GM23338 (cell line): ENCODE results near the gene EDEM1. TPM values are rescaled to one million over a fixed set of nuclear protein-coding genes. Genes with fewer than 3 reads are reported as not detected.

Experiments
- ATAC-seq: fragments of 200-7000 bp; cut with Tn5 transposase; 3 replicates; pipeline ENCODE4 v1.9.1; 2020
- DNase-seq: peaks from one replicate; pipeline ENCODE4 v3.0.0-alpha.2; 2015; ENCODE audit warnings: low spot score
- H2AFZ ChIP-seq: fragments of 200-600 bp; sonication (generic); 2 replicates; pipeline ENCODE4 v1.8.0; 2016; ENCODE audit warnings: antibody characterized with exemption, mild to moderate bottlenecking, moderate library complexity
- H3F3A ChIP-seq: fragments of 200-600 bp; sonication (generic); replicated peaks from 2 replicates; pipeline ENCODE4 v1.8.0; 2017; ENCODE audit warnings: antibody characterized with exemption, mixed run types, low read depth
- H3K27ac ChIP-seq: fragments of 200-600 bp; sonication (generic); 2 replicates; pipeline ENCODE4 v1.6.1; 2016; ENCODE audit warnings: low read depth
- H3K27me3 ChIP-seq: fragments of 200-600 bp; sonication (generic); 2 replicates; pipeline ENCODE4 v1.8.0; 2016; ENCODE audit warnings: mild to moderate bottlenecking, mixed run types, moderate library complexity; ENCODE audit not compliant: insufficient read depth
- H3K36me3 ChIP-seq: fragments of 200-600 bp; sonication (generic); 2 replicates; pipeline ENCODE4 v1.8.0; 2016; ENCODE audit warnings: mild to moderate bottlenecking; ENCODE audit not compliant: insufficient read depth
- H3K4me1 ChIP-seq: fragments of 200-600 bp; sonication (generic); 2 replicates; pipeline ENCODE4 v1.8.0; 2016; ENCODE audit warnings: mild to moderate bottlenecking, moderate library complexity; ENCODE audit not compliant: insufficient read depth
- H3K4me2 ChIP-seq: fragments of 200-600 bp; sonication (generic); 2 replicates; pipeline ENCODE4 v1.7.1; 2017; ENCODE audit warnings: mixed run types
- H3K4me3 ChIP-seq: fragments of 200-600 bp; sonication (generic); 2 replicates; pipeline ENCODE4 v1.6.1; 2016; ENCODE audit warnings: mixed run types
- H3K79me2 ChIP-seq: fragments of 200-600 bp; sonication (generic); replicated peaks from 2 replicates; pipeline ENCODE4 v1.8.0; 2017; ENCODE audit warnings: mild to moderate bottlenecking; ENCODE audit not compliant: insufficient read depth
- H3K9me2 ChIP-seq: fragments of 200-600 bp; sonication (generic); 2 replicates; pipeline ENCODE4 v1.8.0; 2017; ENCODE audit not compliant: insufficient read depth
- H4K20me1 ChIP-seq: fragments of 200-600 bp; sonication (generic); replicated peaks from 2 replicates; pipeline ENCODE4 v1.8.0; 2017; ENCODE audit warnings: mild to moderate bottlenecking; ENCODE audit not compliant: insufficient read depth
- H3K27ac Mint-ChIP-seq: 2 replicates; pipeline ENCODE4 v1.8.0; 2020; ENCODE audit warnings: inconsistent platforms, mild to moderate bottlenecking, moderate library complexity, mixed read lengths
- H3K27me3 Mint-ChIP-seq: 3 replicates; pipeline ENCODE4 v1.8.0; 2022; ENCODE audit warnings: low read depth, mild to moderate bottlenecking, moderate library complexity, mixed read lengths, inconsistent platforms; ENCODE audit not compliant: insufficient read depth, poor library complexity
- H3K36me3 Mint-ChIP-seq: 3 replicates; pipeline ENCODE4 v1.8.0; 2021; ENCODE audit warnings: low read depth, mild to moderate bottlenecking, inconsistent platforms, moderate library complexity, mixed read lengths
- H3K4me1 Mint-ChIP-seq: 3 replicates; pipeline ENCODE4 v1.8.0; 2020; ENCODE audit warnings: mild to moderate bottlenecking, inconsistent platforms, mixed read lengths
- H3K4me3 Mint-ChIP-seq: 3 replicates; pipeline ENCODE4 v1.8.0; 2021; ENCODE audit warnings: moderate library complexity, mild to moderate bottlenecking, inconsistent platforms, mixed read lengths
- H3K9me3 Mint-ChIP-seq: 3 replicates; pipeline ENCODE4 v1.8.0; 2020; ENCODE audit warnings: moderate library complexity, mild to moderate bottlenecking, inconsistent platforms, mixed read lengths
- CREB1 ChIP-seq: fragments of 250-450 bp; sonication (Bioruptor Pico); IDR thresholded peaks from 2 replicates; pipeline ENCODE4 v1.5.0; 2020; ENCODE audit warnings: low read depth, mild to moderate bottlenecking, moderate library complexity
- EZH2 ChIP-seq: fragments of 200-600 bp; sonication (generic); IDR thresholded peaks from one replicate; pipeline ENCODE4 v1.8.0; 2017; ENCODE audit warnings: antibody characterized with exemption, mild to moderate bottlenecking, low read depth; ENCODE audit not compliant: unreplicated experiment
- JUNB ChIP-seq: IDR thresholded peaks from one replicate; pipeline ENCODE4 v1.6.1; 2016; ENCODE audit warnings: antibody characterized with exemption; ENCODE audit not compliant: unreplicated experiment
- NANOG ChIP-seq: IDR thresholded peaks from 2 replicates; pipeline ENCODE4 v1.6.1; 2016; ENCODE audit warnings: antibody characterized with exemption, borderline replicate concordance
- POLR2AphosphoS5 ChIP-seq: IDR thresholded peaks from 2 replicates; pipeline ENCODE4 v1.6.1; 2016; ENCODE audit warnings: antibody characterized with exemption, low read depth
- STAT1 ChIP-seq: IDR thresholded peaks from one replicate; pipeline ENCODE4 v1.6.1; 2016; ENCODE audit warnings: antibody characterized with exemption; ENCODE audit not compliant: unreplicated experiment
- ZNF114 ChIP-seq: fragments of 250-450 bp; sonication (Bioruptor Pico); IDR thresholded peaks from 2 replicates; pipeline ENCODE4 v1.5.0; 2020; ENCODE audit warnings: mild to moderate bottlenecking, moderate library complexity
- ZNF331 ChIP-seq: fragments of 250-450 bp; sonication (Bioruptor Pico); IDR thresholded peaks from 2 replicates; pipeline ENCODE4 v1.5.0; 2020; ENCODE audit warnings: low read depth, mild to moderate bottlenecking, moderate library complexity
- polyA plus RNA-seq: library from polyadenylated mRNA; unstranded; fragments of >200 nt; fragmentation: Nextera tagmentation; extraction: Ambion mirVana; gene quantifications from 2 replicates; pipeline ENCODE4 v1.2.1, GENCODE V29; 2016
- total RNA-seq: library from RNA; depleted of rRNA; stranded (reverse); fragments of >200 nt; shearing (Covaris generic); gene quantifications from 2 replicates; pipeline ENCODE4 v1.2.3, GENCODE V29; 2014
- TF ChIP-seq, protein P1 (sequence below), 2 experiments: fragments of 200-600 bp in 1 of 2; sonication (generic) in 1 of 2; conservative IDR thresholded peaks; 2 replicates each; pipeline versions ENCODE4 v1.5.1 to v1.6.1; 2016 to 2017; ENCODE audit warnings: antibody characterized with exemption in 2 of 2, low read depth in 2 of 2, mild to moderate bottlenecking in 2 of 2, moderate library complexity in 1 of 2
- TF ChIP-seq, protein P2 (sequence below): fragments of 250-450 bp; sonication (Bioruptor Pico); IDR thresholded peaks from 2 replicates; pipeline ENCODE4 v1.5.0; 2020; ENCODE audit warnings: mild to moderate bottlenecking, moderate library complexity
- TF ChIP-seq, protein P3 (sequence below): IDR thresholded peaks from one replicate; pipeline ENCODE4 v1.6.1; 2018; ENCODE audit warnings: antibody characterized with exemption; ENCODE audit not compliant: unreplicated experiment
- TF ChIP-seq, protein P4 (sequence below): IDR thresholded peaks from 2 replicates; pipeline ENCODE4 v1.6.1; 2016; ENCODE audit warnings: antibody characterized with exemption

Gene EDEM1
- total and polyA plus RNA-seq, 2 experiments from 2014 or later: 2.2 to 36.7 TPM

DNA sequence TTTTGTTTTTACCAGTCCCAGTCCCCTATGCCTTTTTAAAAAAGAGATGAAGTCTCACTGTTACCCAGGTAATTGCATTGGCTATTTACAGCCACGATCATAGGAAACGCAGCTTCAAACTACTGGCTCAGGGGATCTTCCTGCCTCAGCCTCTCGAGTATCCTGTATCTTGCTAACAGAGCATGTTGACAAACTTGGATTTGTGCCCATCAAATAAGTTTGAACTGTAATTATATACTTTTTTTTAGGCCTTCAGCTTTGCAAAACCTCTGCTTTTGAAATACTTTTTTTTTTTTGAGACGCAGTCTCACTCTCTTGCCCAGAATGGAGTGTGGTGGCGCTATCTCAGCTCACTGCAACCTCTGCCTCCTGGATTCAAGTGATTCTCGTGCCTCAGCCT is 3.0 kb upstream of the EDEM1 start:
- Histone ChIP-seq H3K36me3 (no peaks in the 10 kb centered on the region), H4K20me1 (peaks cover 5% of the 10 kb centered on the region), H3K27ac (no peak overlapping the region), H3K79me2 (peaks cover 12% of the 10 kb centered on the region), H3K27me3 (peaks cover 16% of the 10 kb centered on the region; the same call in 1 of the 2 replicates), H3K4me3 (no peak overlapping the region), H3K9me2 (no peaks in the 10 kb centered on the region), H3K4me2 (no peak overlapping the region), H3K4me1 (peaks cover 17% of the 10 kb centered on the region), H2AFZ (no peak overlapping the region), H3F3A (no peaks in the 10 kb centered on the region)
- no peak overlapping the region for H3K4me3 Mint-ChIP-seq
- no peak for DNase-seq
- no peaks in the 10 kb centered on the region; the same call in 2 of the 3 replicates for H3K36me3 Mint-ChIP-seq
- H3K27me3 Mint-ChIP-seq: peaks cover 5% of the 10 kb centered on the region
- ATAC-seq: no peak
- no peaks in the 10 kb centered on the region for H3K9me3 Mint-ChIP-seq
- TF ChIP-seq CREB1 (CRISPR knock-in tag) (no peak), JUNB (no peak), EZH2 (no peak), NANOG (no peak), STAT1 (no peak), ZNF331 (CRISPR knock-in tag) (no peak), POLR2AphosphoS5 (no peak), ZNF114 (CRISPR knock-in tag) (no peak)
- TF ChIP-seq, protein P1, sequence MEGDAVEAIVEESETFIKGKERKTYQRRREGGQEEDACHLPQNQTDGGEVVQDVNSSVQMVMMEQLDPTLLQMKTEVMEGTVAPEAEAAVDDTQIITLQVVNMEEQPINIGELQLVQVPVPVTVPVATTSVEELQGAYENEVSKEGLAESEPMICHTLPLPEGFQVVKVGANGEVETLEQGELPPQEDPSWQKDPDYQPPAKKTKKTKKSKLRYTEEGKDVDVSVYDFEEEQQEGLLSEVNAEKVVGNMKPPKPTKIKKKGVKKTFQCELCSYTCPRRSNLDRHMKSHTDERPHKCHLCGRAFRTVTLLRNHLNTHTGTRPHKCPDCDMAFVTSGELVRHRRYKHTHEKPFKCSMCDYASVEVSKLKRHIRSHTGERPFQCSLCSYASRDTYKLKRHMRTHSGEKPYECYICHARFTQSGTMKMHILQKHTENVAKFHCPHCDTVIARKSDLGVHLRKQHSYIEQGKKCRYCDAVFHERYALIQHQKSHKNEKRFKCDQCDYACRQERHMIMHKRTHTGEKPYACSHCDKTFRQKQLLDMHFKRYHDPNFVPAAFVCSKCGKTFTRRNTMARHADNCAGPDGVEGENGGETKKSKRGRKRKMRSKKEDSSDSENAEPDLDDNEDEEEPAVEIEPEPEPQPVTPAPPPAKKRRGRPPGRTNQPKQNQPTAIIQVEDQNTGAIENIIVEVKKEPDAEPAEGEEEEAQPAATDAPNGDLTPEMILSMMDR (conservative IDR thresholded peaks at IDR 0.05; ENCODE audit: low read depth in 2 of 2): no peak
- TF ChIP-seq, protein P2, sequence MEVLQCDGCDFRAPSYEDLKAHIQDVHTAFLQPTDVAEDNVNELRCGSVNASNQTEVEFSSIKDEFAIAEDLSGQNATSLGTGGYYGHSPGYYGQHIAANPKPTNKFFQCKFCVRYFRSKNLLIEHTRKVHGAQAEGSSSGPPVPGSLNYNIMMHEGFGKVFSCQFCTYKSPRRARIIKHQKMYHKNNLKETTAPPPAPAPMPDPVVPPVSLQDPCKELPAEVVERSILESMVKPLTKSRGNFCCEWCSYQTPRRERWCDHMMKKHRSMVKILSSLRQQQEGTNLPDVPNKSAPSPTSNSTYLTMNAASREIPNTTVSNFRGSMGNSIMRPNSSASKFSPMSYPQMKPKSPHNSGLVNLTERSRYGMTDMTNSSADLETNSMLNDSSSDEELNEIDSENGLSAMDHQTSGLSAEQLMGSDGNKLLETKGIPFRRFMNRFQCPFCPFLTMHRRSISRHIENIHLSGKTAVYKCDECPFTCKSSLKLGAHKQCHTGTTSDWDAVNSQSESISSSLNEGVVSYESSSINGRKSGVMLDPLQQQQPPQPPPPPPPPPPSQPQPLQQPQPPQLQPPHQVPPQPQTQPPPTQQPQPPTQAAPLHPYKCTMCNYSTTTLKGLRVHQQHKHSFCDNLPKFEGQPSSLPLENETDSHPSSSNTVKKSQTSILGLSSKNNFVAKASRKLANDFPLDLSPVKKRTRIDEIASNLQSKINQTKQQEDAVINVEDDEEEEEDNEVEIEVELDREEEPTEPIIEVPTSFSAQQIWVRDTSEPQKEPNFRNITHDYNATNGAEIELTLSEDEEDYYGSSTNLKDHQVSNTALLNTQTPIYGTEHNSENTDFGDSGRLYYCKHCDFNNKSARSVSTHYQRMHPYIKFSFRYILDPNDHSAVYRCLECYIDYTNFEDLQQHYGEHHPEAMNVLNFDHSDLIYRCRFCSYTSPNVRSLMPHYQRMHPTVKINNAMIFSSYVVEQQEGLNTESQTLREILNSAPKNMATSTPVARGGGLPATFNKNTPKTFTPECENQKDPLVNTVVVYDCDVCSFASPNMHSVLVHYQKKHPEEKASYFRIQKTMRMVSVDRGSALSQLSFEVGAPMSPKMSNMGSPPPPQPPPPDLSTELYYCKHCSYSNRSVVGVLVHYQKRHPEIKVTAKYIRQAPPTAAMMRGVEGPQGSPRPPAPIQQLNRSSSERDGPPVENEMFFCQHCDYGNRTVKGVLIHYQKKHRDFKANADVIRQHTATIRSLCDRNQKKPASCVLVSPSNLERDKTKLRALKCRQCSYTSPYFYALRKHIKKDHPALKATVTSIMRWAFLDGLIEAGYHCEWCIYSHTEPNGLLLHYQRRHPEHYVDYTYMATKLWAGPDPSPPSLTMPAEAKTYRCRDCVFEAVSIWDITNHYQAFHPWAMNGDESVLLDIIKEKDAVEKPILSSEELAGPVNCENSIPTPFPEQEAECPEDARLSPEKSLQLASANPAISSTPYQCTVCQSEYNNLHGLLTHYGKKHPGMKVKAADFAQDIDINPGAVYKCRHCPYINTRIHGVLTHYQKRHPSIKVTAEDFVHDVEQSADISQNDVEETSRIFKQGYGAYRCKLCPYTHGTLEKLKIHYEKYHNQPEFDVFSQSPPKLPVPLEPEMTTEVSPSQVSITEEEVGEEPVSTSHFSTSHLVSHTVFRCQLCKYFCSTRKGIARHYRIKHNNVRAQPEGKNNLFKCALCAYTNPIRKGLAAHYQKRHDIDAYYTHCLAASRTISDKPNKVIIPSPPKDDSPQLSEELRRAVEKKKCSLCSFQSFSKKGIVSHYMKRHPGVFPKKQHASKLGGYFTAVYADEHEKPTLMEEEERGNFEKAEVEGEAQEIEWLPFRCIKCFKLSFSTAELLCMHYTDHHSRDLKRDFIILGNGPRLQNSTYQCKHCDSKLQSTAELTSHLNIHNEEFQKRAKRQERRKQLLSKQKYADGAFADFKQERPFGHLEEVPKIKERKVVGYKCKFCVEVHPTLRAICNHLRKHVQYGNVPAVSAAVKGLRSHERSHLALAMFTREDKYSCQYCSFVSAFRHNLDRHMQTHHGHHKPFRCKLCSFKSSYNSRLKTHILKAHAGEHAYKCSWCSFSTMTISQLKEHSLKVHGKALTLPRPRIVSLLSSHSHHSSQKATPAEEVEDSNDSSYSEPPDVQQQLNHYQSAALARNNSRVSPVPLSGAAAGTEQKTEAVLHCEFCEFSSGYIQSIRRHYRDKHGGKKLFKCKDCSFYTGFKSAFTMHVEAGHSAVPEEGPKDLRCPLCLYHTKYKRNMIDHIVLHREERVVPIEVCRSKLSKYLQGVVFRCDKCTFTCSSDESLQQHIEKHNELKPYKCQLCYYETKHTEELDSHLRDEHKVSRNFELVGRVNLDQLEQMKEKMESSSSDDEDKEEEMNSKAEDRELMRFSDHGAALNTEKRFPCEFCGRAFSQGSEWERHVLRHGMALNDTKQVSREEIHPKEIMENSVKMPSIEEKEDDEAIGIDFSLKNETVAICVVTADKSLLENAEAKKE (CRISPR knock-in tag): no peak
- TF ChIP-seq, protein P3, sequence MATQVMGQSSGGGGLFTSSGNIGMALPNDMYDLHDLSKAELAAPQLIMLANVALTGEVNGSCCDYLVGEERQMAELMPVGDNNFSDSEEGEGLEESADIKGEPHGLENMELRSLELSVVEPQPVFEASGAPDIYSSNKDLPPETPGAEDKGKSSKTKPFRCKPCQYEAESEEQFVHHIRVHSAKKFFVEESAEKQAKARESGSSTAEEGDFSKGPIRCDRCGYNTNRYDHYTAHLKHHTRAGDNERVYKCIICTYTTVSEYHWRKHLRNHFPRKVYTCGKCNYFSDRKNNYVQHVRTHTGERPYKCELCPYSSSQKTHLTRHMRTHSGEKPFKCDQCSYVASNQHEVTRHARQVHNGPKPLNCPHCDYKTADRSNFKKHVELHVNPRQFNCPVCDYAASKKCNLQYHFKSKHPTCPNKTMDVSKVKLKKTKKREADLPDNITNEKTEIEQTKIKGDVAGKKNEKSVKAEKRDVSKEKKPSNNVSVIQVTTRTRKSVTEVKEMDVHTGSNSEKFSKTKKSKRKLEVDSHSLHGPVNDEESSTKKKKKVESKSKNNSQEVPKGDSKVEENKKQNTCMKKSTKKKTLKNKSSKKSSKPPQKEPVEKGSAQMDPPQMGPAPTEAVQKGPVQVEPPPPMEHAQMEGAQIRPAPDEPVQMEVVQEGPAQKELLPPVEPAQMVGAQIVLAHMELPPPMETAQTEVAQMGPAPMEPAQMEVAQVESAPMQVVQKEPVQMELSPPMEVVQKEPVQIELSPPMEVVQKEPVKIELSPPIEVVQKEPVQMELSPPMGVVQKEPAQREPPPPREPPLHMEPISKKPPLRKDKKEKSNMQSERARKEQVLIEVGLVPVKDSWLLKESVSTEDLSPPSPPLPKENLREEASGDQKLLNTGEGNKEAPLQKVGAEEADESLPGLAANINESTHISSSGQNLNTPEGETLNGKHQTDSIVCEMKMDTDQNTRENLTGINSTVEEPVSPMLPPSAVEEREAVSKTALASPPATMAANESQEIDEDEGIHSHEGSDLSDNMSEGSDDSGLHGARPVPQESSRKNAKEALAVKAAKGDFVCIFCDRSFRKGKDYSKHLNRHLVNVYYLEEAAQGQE: no peak
- TF ChIP-seq, protein P4, sequence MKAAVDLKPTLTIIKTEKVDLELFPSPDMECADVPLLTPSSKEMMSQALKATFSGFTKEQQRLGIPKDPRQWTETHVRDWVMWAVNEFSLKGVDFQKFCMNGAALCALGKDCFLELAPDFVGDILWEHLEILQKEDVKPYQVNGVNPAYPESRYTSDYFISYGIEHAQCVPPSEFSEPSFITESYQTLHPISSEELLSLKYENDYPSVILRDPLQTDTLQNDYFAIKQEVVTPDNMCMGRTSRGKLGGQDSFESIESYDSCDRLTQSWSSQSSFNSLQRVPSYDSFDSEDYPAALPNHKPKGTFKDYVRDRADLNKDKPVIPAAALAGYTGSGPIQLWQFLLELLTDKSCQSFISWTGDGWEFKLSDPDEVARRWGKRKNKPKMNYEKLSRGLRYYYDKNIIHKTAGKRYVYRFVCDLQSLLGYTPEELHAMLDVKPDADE: no peak
- peaks cover 22% of the 10 kb centered on the region; the same call in 2 of the 3 replicates for H3K4me1 Mint-ChIP-seq
- no peak overlapping the region for H3K27ac Mint-ChIP-seq
